Panc1 (cell line): Measurements from ENCODE around the gene PIK3R4. TPM values are rescaled to one million over a fixed set of nuclear protein-coding genes. Genes with fewer than 3 reads are reported as not detected.

Experiments used
- ATAC-seq: fragments of 200-7000 bp; cut with Tn5 transposase; 2 replicates; pipeline ENCODE4 v1.9.1; 2020; ENCODE audit warnings: mild to moderate bottlenecking, moderate library complexity
- BruUV-seq: library from RNA; stranded (reverse); fragments of 400-500 nt; replicated peaks from 2 replicates; lab custom pipeline; 2021; lab: Mats Ljungman, UMichigan
- CTCF ChIA-PET: fragments of 300-600 bp; sonication (Branson Sonifier 250); formaldehyde crosslinking; loops from one replicate; lab custom pipeline; 2022; ENCODE audit warnings: antibody characterized with exemption; lab: Charles Lee
- POLR2A ChIA-PET: fragments of 300-600 bp; sonication (Branson Sonifier 250); formaldehyde crosslinking; loops from one replicate; lab custom pipeline; 2022; ENCODE audit warnings: antibody characterized with exemption; lab: Charles Lee
- DNase-seq: peaks from one replicate; pipeline ENCODE4 v3.0.0-alpha.2; 2010; ENCODE audit warnings: low read depth, low spot score
- H3K27ac ChIP-seq: 2 replicates; pipeline ENCODE4 v1.5.1; 2011; ENCODE audit warnings: mild to moderate bottlenecking, low read length, inconsistent platforms
- H3K27me3 ChIP-seq: fragments of 200-500 bp; sonication (Bioruptor generic); 2 replicates; pipeline ENCODE4 v1.6.0; 2014; ENCODE audit warnings: low read length, inconsistent platforms; ENCODE audit not compliant: control insufficient read depth, insufficient read depth
- H3K36me3 ChIP-seq: fragments of 200-500 bp; sonication (Bioruptor generic); 2 replicates; pipeline ENCODE4 v1.5.1; 2014; ENCODE audit warnings: inconsistent platforms, mild to moderate bottlenecking, low read length, moderate library complexity; ENCODE audit not compliant: control insufficient read depth, insufficient read depth
- H3K4me1 ChIP-seq: 2 replicates; pipeline ENCODE4 v1.5.1; 2011; ENCODE audit warnings: inconsistent platforms, mild to moderate bottlenecking, low read length, moderate library complexity; ENCODE audit not compliant: control insufficient read depth, insufficient read depth
- H3K4me3 ChIP-seq, 2 experiments: 2 replicates each; pipeline ENCODE4 v1.5.1; 2011 to 2012; ENCODE audit warnings: low read depth in 2 of 2, low read length in 2 of 2, mild to moderate bottlenecking in 2 of 2, inconsistent platforms in 1 of 2, moderate library complexity in 1 of 2
- H3K9me3 ChIP-seq: fragments of 200-500 bp; sonication (Bioruptor generic); 2 replicates; pipeline ENCODE4 v1.5.1; 2014; ENCODE audit warnings: low read depth, mild to moderate bottlenecking, inconsistent platforms, low read length, moderate library complexity; ENCODE audit not compliant: control insufficient read depth, insufficient read depth
- CTCF ChIP-seq: fragments of 450-650 bp; IDR thresholded peaks from 2 replicates; pipeline ENCODE4 v1.5.1; 2017; ENCODE audit warnings: mild to moderate bottlenecking
- POLR2AphosphoS5 ChIP-seq: IDR thresholded peaks from 2 replicates; pipeline ENCODE4 v1.6.1; 2012; ENCODE audit warnings: mild to moderate bottlenecking, low read depth, low read length, moderate library complexity
- REST ChIP-seq, 2 experiments: IDR thresholded peaks; 2 replicates each; pipeline ENCODE4 v1.6.1; 2011 to 2012; ENCODE audit warnings: low read depth in 2 of 2, control low read depth in 1 of 2, low read length in 1 of 2, mild to moderate bottlenecking in 1 of 2, moderate library complexity in 1 of 2; ENCODE audit not compliant: insufficient read depth in 1 of 2
- SIN3A ChIP-seq: IDR thresholded peaks from 2 replicates; pipeline ENCODE4 v1.6.1; 2012; ENCODE audit warnings: low read depth, mild to moderate bottlenecking, low read length, moderate library complexity, borderline replicate concordance; ENCODE audit not compliant: insufficient read depth
- TCF7L2 ChIP-seq: IDR thresholded peaks from 2 replicates; pipeline ENCODE4 v1.6.1; 2011; ENCODE audit warnings: mild to moderate bottlenecking, low read depth, low read length, inconsistent platforms
- in situ Hi-C: cut with HindIII; loops from 2 replicates; pipeline ENCODE4 v1.10.0; 2016; ENCODE audit warnings: low sequenced_read_pairs, low pct_unique_long_range_greater_than_20kb
- intact Hi-C: fragments of 100-400 bp; cut with micrococcal nuclease; formaldehyde crosslinking; loops from one replicate; pipeline ENCODE4 v1.10.0; 2022; ENCODE audit not compliant: unreplicated experiment
- total RNA-seq: library from RNA; stranded (reverse); gene quantifications from one replicate; pipeline ENCODE4 v1.2.1, GENCODE V29; 2021; ENCODE audit not compliant: unreplicated experiment

The PIK3R4 gene
- total RNA-seq, 1 experiment from 2014 or later: 26.1 TPM

DNA sequence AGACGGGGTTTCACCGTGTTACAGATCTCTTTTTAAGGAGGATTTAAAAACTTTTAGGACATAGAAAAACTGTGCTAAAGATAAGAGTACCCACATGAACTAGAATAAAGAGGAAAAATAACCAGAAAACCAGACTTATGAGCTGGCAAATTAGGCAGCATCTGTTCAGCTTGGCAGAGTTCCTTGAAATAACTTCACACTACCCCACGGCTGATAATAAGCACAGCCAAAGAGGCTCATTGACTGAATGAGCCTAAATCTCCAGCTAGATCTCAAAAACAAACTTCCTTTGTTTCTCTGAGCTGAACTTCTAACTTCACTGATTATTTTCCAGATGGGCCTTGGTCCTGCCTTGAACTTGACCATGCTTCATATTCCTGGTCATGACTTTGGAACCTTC, 26.7 kb upstream of the PIK3R4 start:
- no peak overlapping the region for H3K27ac ChIP-seq
- H3K36me3 ChIP-seq: no peaks in the 10 kb centered on the region
- ATAC-seq: no peak
- BruUV-seq: no TSS peak
- TF ChIP-seq SIN3A: no peak
- TF ChIP-seq CTCF: no peak
- TF ChIP-seq TCF7L2: no peak
- TF ChIP-seq POLR2AphosphoS5: no peak
- TF ChIP-seq REST (IDR thresholded peaks at IDR 0.05; ENCODE audit: insufficient read depth in 1 of 2, low read depth in 2 of 2, low read length in 1 of 2): no peak
- POLR2A ChIA-PET: no interaction called here
- in situ Hi-C loops (no loop called here), intact Hi-C loops (no loop called here)
- DNase-seq: no peak
- H3K27me3 ChIP-seq: no peaks in the 10 kb centered on the region
- H3K9me3 ChIP-seq: no peaks in the 10 kb centered on the region
- no peaks in the 10 kb centered on the region for H3K4me1 ChIP-seq
- CTCF ChIA-PET: no interaction called here
- no peak overlapping the region for H3K4me3 ChIP-seq

GRCh38 chr3:130772129-130772528, 25.5 kb upstream of the PIK3R4 start:
- no peaks in the 10 kb centered on the region for H3K9me3 ChIP-seq
- no peaks in the 10 kb centered on the region for H3K36me3 ChIP-seq
- H3K27me3 ChIP-seq: no peaks in the 10 kb centered on the region
- no TSS peak for BruUV-seq
- ATAC-seq: no peak
- no peak overlapping the region for H3K4me3 ChIP-seq
- POLR2A ChIA-PET: no interaction called here
- TF ChIP-seq REST (IDR thresholded peaks at IDR 0.05; ENCODE audit: insufficient read depth in 1 of 2, low read depth in 2 of 2, low read length in 1 of 2) (no peak), POLR2AphosphoS5 (no peak), CTCF (no peak), SIN3A (no peak), TCF7L2 (no peak)
- H3K27ac ChIP-seq: no peak overlapping the region
- DNase-seq: no peak
- intact Hi-C loops (no loop called here), in situ Hi-C loops (no loop called here)
- CTCF ChIA-PET: no interaction called here
- no peaks in the 10 kb centered on the region for H3K4me1 ChIP-seq
